GM23248 (cell line): ENCODE data around the gene RNF157.

Experiments
- EZH2 ChIP-seq: fragments of 200-600 bp; sonication (generic); IDR thresholded peaks from 2 replicates; pipeline ENCODE4 v1.6.1; 2018; ENCODE audit warnings: antibody characterized with exemption, mild to moderate bottlenecking; ENCODE audit not compliant: insufficient read depth, poor library complexity, severe bottlenecking
- EZH2phosphoT487 ChIP-seq: fragments of 200-600 bp; sonication (generic); IDR thresholded peaks from 2 replicates; pipeline ENCODE4 v1.6.1; 2018; ENCODE audit warnings: antibody characterized with exemption, moderate library complexity, mild to moderate bottlenecking, low read depth; ENCODE audit not compliant: insufficient read depth

- no peak for TF ChIP-seq EZH2phosphoT487
- TF ChIP-seq EZH2 = no peak
Measured at GRCh38 chr17:76095943-76096342, 144.3 kb downstream of the RNF157 start.
